HCT116 (cell line): ENCODE measurements around the gene PAX7. TPM values are rescaled to one million over a fixed set of nuclear protein-coding genes. Genes with fewer than 3 reads are reported as not detected.

Source experiments
- ATAC-seq: fragments of 200-7000 bp; cut with Tn5 transposase; 2 replicates; pipeline ENCODE4 v1.9.1; 2020; ENCODE audit warnings: mild to moderate bottlenecking, moderate library complexity
- BruUV-seq: library from RNA; stranded (reverse); fragments of 400-500 nt; replicated peaks from 2 replicates; lab custom pipeline; 2021; lab: Mats Ljungman, UMichigan
- CTCF ChIA-PET: fragments of 300-600 bp; sonication (Branson Sonifier 250); formaldehyde crosslinking; loops from one replicate; lab custom pipeline; 2021; ENCODE audit warnings: antibody characterized with exemption; lab: Charles Lee
- POLR2A ChIA-PET: fragments of 300-600, 350-600 bp; sonication (Branson Sonifier 250); formaldehyde crosslinking; loops from one replicate; lab custom pipeline; 2021; ENCODE audit warnings: antibody characterized with exemption; lab: Charles Lee
- RAD21 ChIA-PET, 2 experiments: fragments of 300-600 bp; sonication (Branson Sonifier 250); formaldehyde crosslinking; loops; one replicate each; lab custom pipeline; 2023; ENCODE audit warnings: low total read pairs in 2 of 2; ENCODE audit not compliant: uncharacterized antibody in 2 of 2, unreplicated experiment in 2 of 2, low non-redundant PET in 1 of 2; lab: Charles Lee
- DNase-seq: peaks from one replicate; pipeline ENCODE4 v3.0.0-alpha.2; 2010; ENCODE audit warnings: low read depth, low spot score
- H2AFZ ChIP-seq: fragments of 200-600 bp; shearing (Covaris generic), sonication (generic); 2 replicates; pipeline ENCODE4 v1.6.1; 2017; ENCODE audit warnings: low read depth, mixed run types, mixed read lengths, antibody characterized with exemption, low read length; ENCODE audit not compliant: poor library complexity, severe bottlenecking
- H3K27ac ChIP-seq: 2 replicates; pipeline ENCODE4 v1.5.1; 2012; ENCODE audit warnings: low read depth, low read length
- H3K27me3 ChIP-seq: fragments of 200-600 bp; sonication (generic); 2 replicates; pipeline ENCODE4 v1.6.1; 2016; ENCODE audit warnings: mixed run types, low read length, mixed read lengths; ENCODE audit not compliant: insufficient read depth
- H3K36me3 ChIP-seq, 2 experiments: fragments of 200-500 bp in 1 of 2; fragments of 200-600 bp in 1 of 2; sonication (Bioruptor generic) in 1 of 2; sonication (generic) in 1 of 2; 2 replicates each; pipeline versions ENCODE4 v1.5.1 to v1.6.1; 2014 to 2016; ENCODE audit warnings: low read length in 2 of 2, inconsistent platforms in 1 of 2, mixed read lengths in 1 of 2, mixed run types in 1 of 2; ENCODE audit not compliant: insufficient read depth in 2 of 2, control insufficient read depth in 1 of 2
- H3K4me1 ChIP-seq, 2 experiments: fragments of 200-600 bp in 1 of 2; sonication (generic) in 1 of 2; 2 replicates each; pipeline versions ENCODE4 v1.5.1 to v1.6.1; 2012 to 2017; ENCODE audit warnings: low read length in 2 of 2, inconsistent platforms in 1 of 2, mild to moderate bottlenecking in 1 of 2, mixed read lengths in 1 of 2, mixed run types in 1 of 2, moderate library complexity in 1 of 2; ENCODE audit not compliant: insufficient read depth in 2 of 2, control insufficient read depth in 1 of 2
- H3K4me2 ChIP-seq: fragments of 200-600 bp; sonication (generic); 2 replicates; pipeline ENCODE4 v1.6.1; 2017; ENCODE audit warnings: mixed run types, low read length, mixed read lengths
- H3K4me3 ChIP-seq, 2 experiments: fragments of 200-600 bp in 1 of 2; sonication (generic) in 1 of 2; replicated peaks in 1 of 2; 2 replicates each; pipeline ENCODE4 v1.5.1; 2011 to 2016; ENCODE audit warnings: low read length in 2 of 2, control low read depth in 1 of 2, low read depth in 1 of 2, mild to moderate bottlenecking in 1 of 2, mixed read lengths in 1 of 2, mixed run types in 1 of 2
- H3K79me2 ChIP-seq: fragments of 200-600 bp; sonication (generic); 2 replicates; pipeline ENCODE4 v1.6.1; 2017; ENCODE audit warnings: mild to moderate bottlenecking, mixed run types, low read length, moderate library complexity, mixed read lengths; ENCODE audit not compliant: insufficient read depth
- H3K9ac ChIP-seq: fragments of 200-600 bp; sonication (generic); 2 replicates; pipeline ENCODE4 v1.6.1; 2016; ENCODE audit warnings: low read length, mixed read lengths
- H3K9me2 ChIP-seq: fragments of 200-600 bp; sonication (generic), shearing (Covaris generic); 2 replicates; pipeline ENCODE4 v1.6.1; 2017; ENCODE audit warnings: mixed run types, mild to moderate bottlenecking, moderate library complexity; ENCODE audit not compliant: insufficient read depth
- H3K9me3 ChIP-seq, 2 experiments: fragments of 200-500 bp in 1 of 2; fragments of 200-600 bp in 1 of 2; sonication (Bioruptor generic) in 1 of 2; sonication (generic) in 1 of 2; 2 replicates each; pipeline ENCODE4 v1.6.1; 2014 to 2017; ENCODE audit warnings: low read length in 2 of 2, mixed read lengths in 2 of 2, inconsistent platforms in 1 of 2, low read depth in 1 of 2, mild to moderate bottlenecking in 1 of 2, mixed run types in 1 of 2, moderate library complexity in 1 of 2; ENCODE audit not compliant: control insufficient read depth in 1 of 2, insufficient read depth in 1 of 2
- H4K20me1 ChIP-seq: fragments of 200-600 bp; sonication (generic), shearing (Covaris generic); 2 replicates; pipeline ENCODE4 v1.6.1; 2017; ENCODE audit warnings: mixed run types, mild to moderate bottlenecking, moderate library complexity; ENCODE audit not compliant: insufficient read depth
- CEBPB ChIP-seq: IDR thresholded peaks from 2 replicates; pipeline ENCODE4 v1.6.1; 2012; ENCODE audit warnings: low read depth
- EGR1 ChIP-seq: IDR thresholded peaks from 2 replicates; pipeline ENCODE4 v1.6.1; 2012; ENCODE audit warnings: low read depth
- MAX ChIP-seq: IDR thresholded peaks from 2 replicates; pipeline ENCODE4 v1.6.1; 2012
- POLR2AphosphoS5 ChIP-seq: IDR thresholded peaks from 2 replicates; pipeline ENCODE4 v1.6.1; 2011; ENCODE audit warnings: mild to moderate bottlenecking, low read depth, low read length, moderate library complexity
- RAD21 ChIP-seq: IDR thresholded peaks from 2 replicates; pipeline ENCODE4 v1.6.1; 2012; ENCODE audit warnings: low read depth, mild to moderate bottlenecking
- REST ChIP-seq: IDR thresholded peaks from 2 replicates; pipeline ENCODE4 v1.6.1; 2012; ENCODE audit warnings: low read depth
- SIN3A ChIP-seq: IDR thresholded peaks from 2 replicates; pipeline ENCODE4 v1.6.1; 2012; ENCODE audit warnings: low read depth
- TCF7L2 ChIP-seq: IDR thresholded peaks from 2 replicates; pipeline ENCODE4 v1.7.0; 2011; ENCODE audit warnings: borderline replicate concordance, inconsistent platforms; ENCODE audit not compliant: insufficient read depth, insufficient read length; ENCODE audit errors: extremely low read depth
- YY1 ChIP-seq: IDR thresholded peaks from 2 replicates; pipeline ENCODE4 v1.6.1; 2011; ENCODE audit warnings: low read length, low read depth, moderate library complexity, mild to moderate bottlenecking; ENCODE audit not compliant: insufficient replicate concordance; ENCODE audit errors: extremely low read depth
- intact Hi-C: fragments of 100-400 bp; cut with micrococcal nuclease; formaldehyde crosslinking; loops from 2 replicates; pipeline ENCODE4 v1.10.0; 2022
- total RNA-seq: library from RNA; stranded (reverse); gene quantifications from one replicate; pipeline ENCODE4 v1.2.1, GENCODE V29; 2021; ENCODE audit not compliant: unreplicated experiment

Gene PAX7
- total RNA-seq, 1 experiment from 2014 or later, result not detected

GRCh38 chr1:18636596-18637508 lies 6.2 kb downstream of the PAX7 start:
- H4K20me1 ChIP-seq, result no peaks in the 10 kb centered on the region
- no peak overlapping the region for H3K4me3 ChIP-seq
- no peaks in the 10 kb centered on the region for H3K4me1 ChIP-seq
- intact Hi-C loops, result no loop called here
- H3K9me3 ChIP-seq, result no peaks in the 10 kb centered on the region
- no peaks in the 10 kb centered on the region for H3K79me2 ChIP-seq
- peaks cover 57% of the 10 kb centered on the region for H3K27me3 ChIP-seq
- no peak overlapping the region for H2AFZ ChIP-seq
- no peak overlapping the region for H3K4me2 ChIP-seq
- no TSS peak for BruUV-seq
- CTCF ChIA-PET, result no interaction called here
- H3K36me3 ChIP-seq, result no peaks in the 10 kb centered on the region
- POLR2A ChIA-PET, result no interaction called here
- RAD21 ChIA-PET, result no interaction called here
- DNase-seq (no peak), ATAC-seq (no peak)
- no peak overlapping the region for H3K27ac ChIP-seq
- no peaks in the 10 kb centered on the region for H3K9me2 ChIP-seq
- TF ChIP-seq REST, result no peak
- TF ChIP-seq POLR2AphosphoS5, result no peak
- H3K9ac ChIP-seq, result no peak overlapping the region

- ChIA-PET CTCF (no interaction called here), POLR2A (no interaction called here), RAD21 (no interaction called here)
- Histone ChIP-seq H3K9me2 (no peaks in the 10 kb centered on the region), H2AFZ (no peak overlapping the region), H3K4me2 (no peak overlapping the region), H3K4me3 (no peak overlapping the region), H3K27ac (no peak overlapping the region), H3K79me2 (no peaks in the 10 kb centered on the region), H4K20me1 (no peaks in the 10 kb centered on the region), H3K9me3 (no peaks in the 10 kb centered on the region), H3K4me1 (no peaks in the 10 kb centered on the region), H3K27me3 (peaks cover 57% of the 10 kb centered on the region), H3K9ac (no peak overlapping the region), H3K36me3 (no peaks in the 10 kb centered on the region)
- DNase-seq, result no peak
- intact Hi-C loops, result no loop called here
- no peak for ATAC-seq
- BruUV-seq, result no TSS peak
- no peak for TF ChIP-seq RAD21
- no peak for TF ChIP-seq SIN3A
- TF ChIP-seq EGR1, result no peak
- no peak for TF ChIP-seq TCF7L2
- no peak for TF ChIP-seq YY1
- no peak for TF ChIP-seq REST
- no peak for TF ChIP-seq MAX
- no peak for TF ChIP-seq CEBPB
These were observed 6.9 kb downstream of the PAX7 start for GRCh38 chr1:18637511-18637960.
